AML-193 (cell line): Measurements from ENCODE around the gene ANTKMT.

ENCODE experiments used
- DNase-seq, 2 experiments: peaks; one replicate each; lab custom pipeline; 2025; lab: John Stamatoyannopoulos, UW

Gene ANTKMT

GRCh38 chr16:700684-701584, 20.0 kb upstream of the ANTKMT start:
- DNase-seq = no peak

- no peak for DNase-seq
These were observed 18.6 kb upstream of the ANTKMT start for GRCh38 chr16:702341-702740.

GRCh38 chr16:703406-703805, 17.5 kb upstream of the ANTKMT start:
- DNase-seq = no peak

- DNase-seq = no peak
These were observed 16.9 kb upstream of the ANTKMT start for GRCh38 chr16:704047-704446.

GRCh38 chr16:704552-705380, 16.2 kb upstream of the ANTKMT start:
- DNase-seq = no peak

GRCh38 chr16:705431-706188, 15.3 kb upstream of the ANTKMT start, which contains the start of gene FBXL16:
Gene FBXL16 (minus strand): TSS chr16:705801. CDS start chr16:697405, 8,396 bp downstream.
- no peak for DNase-seq

- no peak for DNase-seq
These were observed 14.5 kb upstream of the ANTKMT start for GRCh38 chr16:706189-707061.

- no peak for DNase-seq
These were observed 13.8 kb upstream of the ANTKMT start for GRCh38 chr16:707062-707538.

GRCh38 chr16:708019-708418, 12.9 kb upstream of the ANTKMT start:
- no peak for DNase-seq

GRCh38 chr16:708959-709358, 12.0 kb upstream of the ANTKMT start:
- no peak for DNase-seq

- DNase-seq = no peak
These were observed 11.1 kb upstream of the ANTKMT start for GRCh38 chr16:709566-710499.

GRCh38 chr16:710500-711075, 10.4 kb upstream of the ANTKMT start:
- DNase-seq = no peak

- DNase-seq = no peak
These were observed 9.9 kb upstream of the ANTKMT start for GRCh38 chr16:711084-711483.

GRCh38 chr16:711548-712320, 9.2 kb upstream of the ANTKMT start:
- DNase-seq = peak; percentile 35 to 49

- peak in 1 of 2 experiments; percentile 18 for DNase-seq
These were observed 8.2 kb upstream of the ANTKMT start for GRCh38 chr16:712740-713250.

- no peak for DNase-seq
These were observed 6.9 kb upstream of the ANTKMT start for GRCh38 chr16:714079-714478.

GRCh38 chr16:714558-715476, 6.1 kb upstream of the ANTKMT start, which contains the start of gene METRN:
Gene METRN (plus strand): TSS chr16:715118. CDS start chr16:715290, 172 bp downstream.
- DNase-seq = peak; percentile 73 to 74
